ENCODE measurements around the gene USP37.

Gene USP37, protein sequence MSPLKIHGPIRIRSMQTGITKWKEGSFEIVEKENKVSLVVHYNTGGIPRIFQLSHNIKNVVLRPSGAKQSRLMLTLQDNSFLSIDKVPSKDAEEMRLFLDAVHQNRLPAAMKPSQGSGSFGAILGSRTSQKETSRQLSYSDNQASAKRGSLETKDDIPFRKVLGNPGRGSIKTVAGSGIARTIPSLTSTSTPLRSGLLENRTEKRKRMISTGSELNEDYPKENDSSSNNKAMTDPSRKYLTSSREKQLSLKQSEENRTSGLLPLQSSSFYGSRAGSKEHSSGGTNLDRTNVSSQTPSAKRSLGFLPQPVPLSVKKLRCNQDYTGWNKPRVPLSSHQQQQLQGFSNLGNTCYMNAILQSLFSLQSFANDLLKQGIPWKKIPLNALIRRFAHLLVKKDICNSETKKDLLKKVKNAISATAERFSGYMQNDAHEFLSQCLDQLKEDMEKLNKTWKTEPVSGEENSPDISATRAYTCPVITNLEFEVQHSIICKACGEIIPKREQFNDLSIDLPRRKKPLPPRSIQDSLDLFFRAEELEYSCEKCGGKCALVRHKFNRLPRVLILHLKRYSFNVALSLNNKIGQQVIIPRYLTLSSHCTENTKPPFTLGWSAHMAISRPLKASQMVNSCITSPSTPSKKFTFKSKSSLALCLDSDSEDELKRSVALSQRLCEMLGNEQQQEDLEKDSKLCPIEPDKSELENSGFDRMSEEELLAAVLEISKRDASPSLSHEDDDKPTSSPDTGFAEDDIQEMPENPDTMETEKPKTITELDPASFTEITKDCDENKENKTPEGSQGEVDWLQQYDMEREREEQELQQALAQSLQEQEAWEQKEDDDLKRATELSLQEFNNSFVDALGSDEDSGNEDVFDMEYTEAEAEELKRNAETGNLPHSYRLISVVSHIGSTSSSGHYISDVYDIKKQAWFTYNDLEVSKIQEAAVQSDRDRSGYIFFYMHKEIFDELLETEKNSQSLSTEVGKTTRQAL

GRCh38 chr2:218568190-218569037 is at the start of gene USP37, which contains the start of gene CNOT9:
USP37 (minus strand) TSS chr2:218568351; CDS start chr2:218558653, 9,698 bp downstream.
CNOT9 (plus strand) TSS chr2:218568839; CDS start chr2:218568955, 116 bp downstream.
- peak; percentile 98 for DNase-seq (ENCODE audit: low spot score)

GRCh38 chr2:218615868-218616315 is 47.7 kb upstream of the USP37 start:
- no peak for DNase-seq (ENCODE audit: low spot score)

DNA sequence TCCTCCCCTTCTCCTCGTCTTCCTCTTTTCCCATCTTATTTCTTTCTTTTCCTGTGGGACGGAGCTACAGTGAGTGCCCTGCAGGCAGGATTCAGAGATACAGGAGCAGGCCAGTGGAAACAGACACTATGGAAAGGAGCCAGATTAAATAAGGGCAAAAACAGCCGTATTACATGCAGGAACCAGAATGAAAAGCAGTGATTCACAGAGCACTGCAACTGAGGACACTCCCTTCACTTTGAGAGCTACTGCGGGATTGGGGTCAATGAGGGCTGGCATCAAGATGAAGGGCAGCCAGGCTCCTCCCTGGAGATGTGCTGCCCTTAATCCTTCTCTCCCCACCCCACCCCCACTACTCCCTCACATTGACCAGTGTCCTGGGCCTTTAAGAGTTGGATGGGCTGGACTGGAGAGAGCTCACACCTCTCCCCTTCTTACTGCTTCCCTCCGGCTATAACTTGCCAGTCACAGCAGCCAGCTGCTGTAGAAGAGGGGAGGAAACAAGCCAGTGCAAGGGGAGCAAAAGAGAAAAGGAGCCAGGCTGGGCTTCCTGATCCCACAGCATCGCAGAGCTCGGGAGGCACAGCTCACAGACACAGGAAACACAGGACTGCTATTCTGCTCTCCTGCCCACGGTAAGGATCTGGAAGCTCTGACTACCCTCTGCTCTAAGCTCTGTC is 39.4 kb upstream of the USP37 start, which contains the start of gene PLCD4:
Gene PLCD4, plus strand, starts transcription at position 464 of the 680 bp plus-strand sequence. CDS start 7,841 bp downstream, outside the sequence.
- DNase-seq (ENCODE audit: low spot score), result no peak

GRCh38 chr2:218605432-218605831 is 37.3 kb upstream of the USP37 start:
- no peak for DNase-seq (ENCODE audit: low spot score)

DNA sequence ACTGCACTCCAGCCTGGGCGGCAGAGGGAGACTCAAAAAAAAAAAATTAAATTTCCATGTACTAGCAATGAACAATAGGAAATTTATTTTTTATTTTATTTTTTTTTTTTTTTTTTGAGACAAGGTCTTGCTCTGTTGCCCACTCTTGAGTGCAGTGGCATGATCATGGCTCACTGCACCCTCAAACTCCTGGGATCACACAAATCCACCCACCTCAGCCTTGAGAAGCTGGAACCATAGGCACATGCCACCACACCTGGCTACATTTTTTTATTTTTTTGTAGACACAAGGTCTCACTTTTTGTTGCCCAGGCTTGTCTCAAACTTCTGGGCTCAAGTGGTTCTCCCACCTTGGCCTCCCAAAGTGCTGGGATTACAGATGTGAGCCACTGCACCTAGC is 17.4 kb upstream of the USP37 start:
- no peak for DNase-seq (ENCODE audit: low spot score)

DNA sequence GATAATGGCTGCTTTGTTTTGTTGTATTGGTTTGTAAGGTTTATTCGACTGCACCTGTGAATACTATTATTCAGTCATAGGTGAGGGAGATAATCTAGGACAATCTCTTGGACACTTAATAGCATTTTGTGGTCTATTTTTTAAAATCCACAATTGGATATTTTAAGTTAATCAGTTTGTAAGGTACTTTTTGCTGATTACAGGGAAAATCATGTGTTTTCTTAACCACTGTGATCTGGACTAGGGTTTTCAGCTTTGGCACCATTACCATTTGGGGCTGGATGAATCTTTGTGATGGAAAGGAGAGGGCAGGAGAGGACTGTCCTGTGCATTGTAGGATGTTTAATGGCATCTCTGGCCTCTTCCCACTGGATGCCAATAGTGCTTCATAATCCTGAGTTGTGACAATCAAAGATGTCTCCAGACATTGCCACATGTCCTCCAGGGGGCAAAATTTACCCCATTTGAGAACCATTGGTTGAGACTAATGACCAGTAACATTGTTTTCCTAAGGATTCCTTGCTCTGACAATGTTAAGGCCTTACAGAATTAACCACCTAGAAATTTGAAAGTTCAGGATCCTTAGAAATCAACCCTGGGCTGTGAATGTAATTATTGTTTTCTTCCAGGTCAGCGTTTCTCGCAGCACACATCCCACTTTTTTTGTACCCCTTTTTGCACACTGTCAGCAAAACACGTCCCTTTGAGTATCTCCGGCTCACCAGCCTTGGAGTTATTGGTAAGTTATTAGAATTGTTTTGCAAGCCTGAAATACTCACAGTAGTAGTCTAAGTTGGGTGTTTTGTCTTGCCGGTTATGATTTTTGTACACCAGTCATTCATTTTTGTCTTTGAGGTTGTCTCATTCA is 16.1 kb upstream of the USP37 start:
- DNase-seq (ENCODE audit: low spot score), result no peak

DNA sequence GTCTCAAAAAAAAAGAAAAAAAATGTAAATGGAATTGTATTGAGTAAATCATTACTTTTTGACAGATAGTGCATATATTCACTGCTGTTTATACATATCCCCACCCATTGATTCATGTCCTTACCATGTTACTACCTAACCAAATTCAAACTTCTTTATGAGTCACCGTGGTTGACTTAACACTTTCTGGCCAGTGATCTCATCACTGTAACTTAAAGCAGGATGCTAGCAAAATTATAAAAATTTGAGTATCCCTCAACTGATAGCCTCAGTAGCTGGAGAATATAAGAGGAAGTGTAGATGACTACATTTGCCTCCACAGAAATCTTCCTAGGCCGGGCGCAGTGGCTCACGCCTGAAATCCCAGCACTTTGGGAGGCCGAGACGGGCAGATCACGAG is 13.9 kb upstream of the USP37 start:
- no peak for DNase-seq (ENCODE audit: low spot score)

- no peak for DNase-seq (ENCODE audit: low spot score)
Measured at GRCh38 chr2:218578272-218578877, 10.2 kb upstream of the USP37 start.

- no peak for DNase-seq (ENCODE audit: low spot score)
Measured at GRCh38 chr2:218577482-218578220, 9.5 kb upstream of the USP37 start.

GRCh38 chr2:218576854-218577253 is 8.7 kb upstream of the USP37 start:
- DNase-seq (ENCODE audit: low spot score), result peak; percentile 56

GRCh38 chr2:218570850-218571249 is 2.7 kb upstream of the USP37 start:
- DNase-seq (ENCODE audit: low spot score), result no peak

DNA sequence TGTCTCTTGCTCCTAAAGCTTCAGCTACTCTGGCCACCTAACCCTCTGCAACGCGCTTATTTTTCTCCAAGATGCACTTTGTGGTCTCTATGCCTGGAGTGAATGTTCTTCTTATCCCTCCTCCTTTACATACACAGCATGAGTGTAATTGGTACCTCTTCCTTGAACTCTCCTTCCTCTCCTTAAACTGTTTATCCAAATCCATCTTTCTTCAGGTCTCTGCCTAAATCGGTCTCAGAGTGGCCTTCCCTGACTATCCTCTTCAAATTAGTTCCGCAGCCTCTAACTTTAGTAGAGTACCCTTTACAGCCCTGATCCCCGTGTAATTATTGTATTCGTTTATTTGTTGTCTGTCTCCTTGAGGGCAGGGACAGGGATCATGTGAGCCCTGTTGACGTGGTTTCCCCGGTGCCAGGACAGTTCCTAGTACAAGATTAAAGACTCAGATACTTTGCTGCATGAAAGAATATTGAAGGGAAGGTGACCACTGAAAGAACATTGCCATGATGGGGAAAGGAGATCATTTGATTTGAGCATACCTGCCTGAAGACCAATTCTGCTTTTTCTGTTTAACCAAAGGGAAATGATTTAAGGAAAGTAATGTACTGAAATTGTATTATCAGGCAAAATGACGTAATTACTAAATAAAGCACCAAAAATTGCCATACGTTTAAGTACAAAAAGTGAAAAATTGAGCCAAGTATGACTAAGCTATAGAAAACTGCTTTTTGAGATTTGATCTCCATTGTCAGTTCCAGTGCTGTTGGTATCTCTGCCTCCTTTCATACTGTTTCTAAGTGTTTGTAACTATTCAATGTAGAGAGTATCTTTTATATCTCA is 1.7 kb upstream of the USP37 start:
- no peak for DNase-seq (ENCODE audit: low spot score)

GRCh38 chr2:218569038-218569431 is 884 bp upstream of the USP37 start:
- no peak for DNase-seq (ENCODE audit: low spot score)

GRCh38 chr2:218567797-218568189 is 358 bp downstream of the USP37 start:
- no peak for DNase-seq (ENCODE audit: low spot score)

DNA sequence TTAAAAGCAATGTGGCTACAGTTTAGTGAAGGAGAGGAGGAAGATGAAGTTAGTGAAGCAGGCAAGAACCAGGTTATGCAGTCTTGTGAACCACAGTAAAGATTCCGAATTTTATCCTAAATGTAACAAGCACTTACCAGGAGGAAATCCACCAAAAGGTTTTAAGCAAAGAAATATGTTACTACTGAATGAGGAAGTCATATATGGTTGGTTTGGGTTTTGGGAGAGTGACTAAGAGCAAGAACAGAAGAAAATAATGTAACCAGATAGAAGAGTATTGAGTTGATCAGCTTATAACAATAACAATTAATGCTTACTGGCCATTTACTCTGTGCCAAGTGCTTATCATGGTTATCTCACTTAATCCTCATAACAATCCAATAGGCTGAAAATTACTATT is 1.9 kb downstream of the USP37 start:
- no peak for DNase-seq (ENCODE audit: low spot score)

GRCh38 chr2:218564056-218564455 is 4.1 kb downstream of the USP37 start:
- no peak for DNase-seq (ENCODE audit: low spot score)

DNA sequence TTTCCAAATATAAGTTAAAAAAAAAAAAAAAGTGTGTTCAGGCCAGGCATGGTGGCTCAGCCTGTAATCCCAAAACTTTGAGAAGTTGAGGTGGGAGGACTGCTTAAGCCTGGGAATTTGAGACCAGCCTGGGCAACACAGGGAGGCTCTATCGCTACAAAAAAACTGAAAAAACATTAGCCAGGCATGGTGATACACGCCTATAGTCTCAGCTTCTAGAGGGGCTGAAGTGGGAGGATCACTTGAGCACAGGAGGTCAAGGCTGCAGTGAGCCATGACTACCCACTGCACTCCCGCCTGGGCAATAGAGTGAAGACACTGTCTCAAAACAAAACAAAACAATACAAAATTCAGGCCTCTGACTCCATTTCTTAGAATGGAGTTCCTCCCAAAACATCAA is 9.2 kb downstream of the USP37 start:
- DNase-seq (ENCODE audit: low spot score), result no peak

DNA sequence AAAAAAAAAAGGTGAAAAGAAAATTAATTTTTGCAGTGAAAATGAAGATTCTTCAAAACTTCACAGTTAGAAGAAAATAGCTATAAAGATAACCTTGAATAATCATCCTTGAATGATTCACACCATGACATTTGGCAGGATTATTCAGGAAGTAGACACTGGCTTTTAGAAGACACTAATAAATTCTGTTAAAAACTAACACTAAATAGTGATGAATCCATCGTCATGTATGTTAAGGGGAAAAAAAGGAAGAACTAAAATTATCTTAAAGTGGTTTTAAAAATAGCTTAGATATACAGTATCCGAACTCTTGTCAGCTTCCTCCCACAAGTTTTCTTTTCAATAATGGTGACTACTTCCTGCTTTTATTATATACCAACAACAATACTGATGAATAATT is 10.2 kb downstream of the USP37 start:
- no peak for DNase-seq (ENCODE audit: low spot score)

Data from putamen (tissue), 1 donor.